CD4-positive, alpha-beta T cell treated with Interferon alpha-2 for 1 hour (primary cell): ENCODE results near the gene SDK2.

Experiments used
- DNase-seq, 2 donors: peaks; one replicate each; pipeline ENCODE4 v3.0.0-alpha.2; 2020 to 2022

SDK2 gene

GRCh38 chr17:73605444-73605843, 38.8 kb downstream of the SDK2 start:
- DNase-seq = no peak

DNA sequence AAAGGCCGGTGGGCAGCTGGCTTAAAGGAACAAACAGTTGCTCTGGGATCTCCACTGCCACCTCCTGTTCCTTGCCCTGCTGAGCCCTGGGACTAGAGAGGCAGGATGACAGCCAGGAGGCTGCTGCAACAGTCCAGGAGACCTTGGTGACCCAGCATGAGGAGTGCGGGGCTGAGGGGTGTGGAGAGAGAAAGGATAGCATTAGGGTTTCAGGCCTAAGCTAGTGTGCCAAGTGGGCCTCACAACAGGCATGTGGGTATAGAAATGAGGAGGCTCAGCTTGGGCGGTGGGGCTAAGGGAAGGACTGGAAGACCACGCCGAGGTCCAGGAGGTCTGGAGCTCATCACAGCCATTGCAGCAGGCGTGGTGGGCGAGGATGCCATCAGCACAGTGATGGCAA, 39.8 kb downstream of the SDK2 start:
- DNase-seq = no peak

DNA sequence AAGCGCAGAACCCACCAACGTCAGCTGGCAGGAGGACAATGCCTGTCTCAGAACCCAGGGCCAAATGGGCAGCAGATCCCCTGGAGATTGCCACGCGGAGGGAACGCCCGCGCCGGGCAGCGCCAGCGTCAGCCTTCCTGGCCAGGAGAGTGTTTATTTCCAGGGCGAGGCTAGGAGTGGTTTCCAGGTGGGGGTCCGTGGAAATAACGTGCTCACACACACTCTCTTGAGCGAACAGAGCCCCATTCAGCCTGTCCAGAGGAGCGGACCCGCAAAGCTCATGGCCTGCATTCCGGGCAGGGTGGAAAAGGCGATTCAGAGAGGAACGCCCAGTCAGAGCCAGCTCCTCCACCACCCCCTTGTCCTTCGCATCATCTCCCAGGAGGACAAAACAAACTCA, 40.3 kb downstream of the SDK2 start:
- no peak for DNase-seq

- DNase-seq = no peak
Measured at GRCh38 chr17:73600103-73600871, 44.0 kb downstream of the SDK2 start.

DNA sequence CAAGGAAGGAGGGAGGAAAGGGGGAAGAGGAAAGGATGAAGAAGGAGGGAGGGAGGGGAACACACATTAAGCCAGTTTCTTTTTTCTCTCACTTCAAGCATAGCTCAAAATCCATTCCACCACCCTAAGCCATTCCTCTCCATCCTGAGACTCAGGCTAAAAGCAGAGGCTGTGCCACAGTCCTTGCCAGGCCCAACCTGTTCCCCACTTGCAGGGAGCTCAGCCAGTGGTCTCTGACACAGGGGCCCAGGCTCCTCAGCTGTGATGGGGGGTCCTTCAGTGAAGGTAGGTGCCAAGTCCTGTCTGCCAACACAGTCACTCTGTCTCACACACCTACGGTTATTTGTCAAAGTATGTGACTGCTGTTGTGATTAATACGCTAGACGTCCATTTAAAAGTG, 44.6 kb downstream of the SDK2 start:
- no peak for DNase-seq

DNA sequence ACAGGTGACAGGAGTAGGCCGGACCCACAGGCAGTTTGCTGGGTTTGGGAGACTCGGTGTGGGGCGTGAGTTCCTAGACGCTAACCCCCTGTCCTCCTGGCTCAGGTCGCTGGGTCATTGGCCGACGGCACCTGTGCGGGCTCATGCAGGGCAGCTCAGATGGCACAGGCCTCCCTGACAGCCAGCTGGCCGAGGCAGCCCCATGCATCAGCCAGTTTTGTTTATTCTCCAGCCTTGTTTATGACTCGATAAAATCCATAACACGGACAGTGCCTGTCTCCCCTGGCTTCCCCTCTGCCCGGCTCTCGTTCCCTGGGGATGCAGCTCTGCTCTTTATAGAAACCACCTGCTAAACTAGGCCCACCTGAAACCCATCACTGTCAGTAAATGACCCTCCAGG, 46.0 kb downstream of the SDK2 start:
- DNase-seq = no peak

DNA sequence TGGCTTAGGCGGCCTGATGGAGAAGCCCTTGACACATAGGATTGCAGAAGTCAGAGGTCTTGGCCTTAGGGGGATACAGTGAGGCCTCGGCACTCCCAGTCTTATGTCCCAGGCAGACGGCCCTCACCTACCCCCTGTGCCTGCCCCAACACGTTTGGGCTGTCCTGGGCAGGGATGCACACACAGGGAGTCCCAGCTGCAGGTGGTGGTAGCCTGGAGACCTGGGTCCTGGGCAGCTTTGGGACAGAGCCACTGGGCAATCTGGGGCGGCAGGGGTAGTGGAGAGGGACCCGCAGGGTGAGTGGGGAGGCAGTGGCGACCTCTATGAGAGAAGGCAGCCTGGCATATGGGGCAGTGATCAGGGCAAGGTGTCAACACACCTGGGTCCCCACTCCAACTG, 48.3 kb downstream of the SDK2 start:
- no peak for DNase-seq

DNA sequence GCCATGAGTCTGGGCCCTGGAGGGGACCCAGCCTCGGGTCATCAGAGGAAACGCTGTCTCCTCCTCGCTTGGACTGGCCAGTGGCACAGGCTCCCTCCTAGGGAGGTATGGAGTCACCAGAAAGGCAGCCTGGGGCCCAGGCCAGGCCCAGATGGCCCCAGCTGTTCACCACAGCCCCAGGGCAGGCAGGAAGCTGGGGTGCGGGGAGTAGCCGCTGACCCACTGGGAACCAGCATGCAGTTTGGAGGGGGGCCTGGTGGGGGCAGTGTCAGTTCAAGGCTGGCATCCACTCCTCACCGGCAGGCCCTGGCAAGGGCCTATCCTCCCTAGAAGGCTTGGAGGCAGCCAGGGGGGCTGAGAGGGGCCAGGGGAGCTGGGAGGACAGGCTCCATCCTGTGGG, 48.8 kb downstream of the SDK2 start:
- peak in 1 of 2 donors; percentile 8 for DNase-seq

GRCh38 chr17:73595068-73595467, 49.2 kb downstream of the SDK2 start:
- DNase-seq = no peak

- no peak for DNase-seq
Measured at GRCh38 chr17:73594598-73594997, 49.6 kb downstream of the SDK2 start.

GRCh38 chr17:73594025-73594424, 50.2 kb downstream of the SDK2 start:
- DNase-seq = no peak

GRCh38 chr17:73593249-73593965, 50.8 kb downstream of the SDK2 start:
- no peak for DNase-seq

- peak in 1 of 2 donors; percentile 11 for DNase-seq
Measured at GRCh38 chr17:73592501-73592961, 51.7 kb downstream of the SDK2 start.

DNA sequence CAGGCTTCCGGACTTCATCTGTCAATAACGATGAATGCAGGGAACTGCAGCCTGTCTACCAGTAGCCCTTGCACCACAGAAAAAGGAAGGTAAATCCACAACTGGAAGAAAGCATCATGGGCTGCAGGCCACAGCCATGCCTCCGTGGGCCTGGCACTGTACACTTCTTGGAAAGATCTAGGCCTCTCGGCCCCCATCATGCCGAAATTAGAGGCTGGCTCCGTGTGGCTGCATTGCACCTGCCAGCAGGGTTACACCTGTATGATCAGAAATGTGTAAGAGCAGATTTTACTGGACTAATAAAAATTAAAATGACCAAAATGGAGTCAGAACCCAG, 52.2 kb downstream of the SDK2 start:
- no peak for DNase-seq

- peak; percentile 57 for DNase-seq
Measured at GRCh38 chr17:73591296-73592078, 52.8 kb downstream of the SDK2 start.

DNA sequence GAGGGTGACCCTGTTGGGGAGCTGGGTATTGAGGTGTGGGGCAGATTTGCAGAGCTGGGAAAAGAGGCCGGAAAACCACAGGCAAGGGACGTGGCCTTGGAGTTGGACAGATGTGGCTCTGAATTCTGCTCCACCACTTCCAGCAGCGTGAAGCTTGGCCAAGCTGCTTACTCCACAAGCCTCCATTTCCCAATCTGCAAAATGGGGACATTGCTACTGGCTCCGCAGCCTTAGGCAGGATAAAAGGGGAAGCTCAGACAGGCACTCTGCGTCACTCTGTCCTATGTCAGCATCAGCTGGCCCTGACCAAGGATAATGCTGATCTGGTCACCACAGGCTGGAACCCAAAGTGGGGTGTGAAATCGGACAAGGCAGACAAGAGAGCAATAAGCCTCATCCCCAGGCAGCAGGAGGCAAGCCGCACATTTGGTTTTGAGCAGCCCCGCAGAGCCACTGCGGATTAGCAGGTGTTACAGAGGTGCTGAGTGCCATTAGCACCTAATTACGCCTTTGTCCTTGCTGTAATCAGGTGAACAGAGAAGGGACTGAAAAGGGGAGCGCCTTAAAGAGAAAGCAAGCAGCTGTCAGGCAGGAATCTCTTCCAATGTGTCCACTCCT, 54.8 kb downstream of the SDK2 start:
- DNase-seq = no peak

DNA sequence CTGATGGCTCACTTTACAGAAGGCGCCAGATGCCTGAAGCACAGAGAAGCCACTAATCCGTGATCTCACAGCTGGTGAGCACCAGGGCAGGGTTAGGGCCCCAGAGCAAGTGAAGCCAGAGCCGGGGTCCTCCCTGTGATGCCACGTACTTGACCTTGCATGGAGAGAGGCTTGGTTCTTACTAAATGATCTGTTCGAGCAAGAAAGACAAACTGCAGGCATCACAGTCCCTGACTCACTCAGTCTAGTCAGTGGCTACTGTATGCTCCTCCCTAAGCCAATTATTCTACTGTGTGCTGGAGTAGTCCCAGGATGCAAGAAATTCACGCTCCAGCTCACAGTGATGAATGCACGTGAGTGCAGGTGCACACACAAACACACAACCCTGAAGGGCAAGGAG, 55.4 kb downstream of the SDK2 start:
- no peak for DNase-seq

GRCh38 chr17:73588301-73588846, 55.9 kb downstream of the SDK2 start:
- no peak for DNase-seq

DNA sequence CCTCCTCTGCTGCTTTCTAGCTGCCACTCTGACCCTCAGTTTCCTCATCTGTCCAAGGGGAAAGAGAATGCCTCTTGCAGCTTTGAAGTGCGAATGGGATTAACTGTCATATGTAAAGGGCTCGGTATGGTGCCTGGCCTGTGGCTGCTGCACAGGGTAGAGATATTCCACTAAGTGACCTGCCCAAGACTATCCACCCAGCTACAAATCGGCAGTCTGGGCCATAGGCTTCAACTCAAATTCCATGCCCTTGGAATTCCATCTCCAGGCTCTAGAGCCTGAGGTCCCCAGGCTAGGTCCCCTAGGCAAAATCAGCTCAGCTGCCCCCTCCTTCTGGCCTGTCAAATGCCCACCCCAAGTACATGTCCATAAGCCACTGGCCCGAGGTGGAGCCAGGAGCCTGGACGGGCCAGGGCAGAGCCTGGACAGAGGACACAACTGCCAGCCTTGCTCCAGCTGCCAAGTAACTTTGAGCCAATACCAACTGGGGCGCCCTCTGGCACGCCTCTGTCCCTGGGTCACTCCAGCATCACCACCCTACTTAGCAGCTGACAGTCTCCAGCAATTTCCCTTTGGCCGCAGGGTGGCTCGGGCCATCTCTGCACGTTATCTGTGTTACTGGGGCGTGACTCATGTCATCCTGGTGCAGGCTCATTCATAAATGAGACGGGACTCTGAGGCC, 57.2 kb downstream of the SDK2 start:
- no peak for DNase-seq

GRCh38 chr17:73586275-73586832, 57.9 kb downstream of the SDK2 start:
- DNase-seq = no peak

- DNase-seq = peak in 1 of 2 donors; percentile 9
Measured at GRCh38 chr17:73585583-73585982, 58.7 kb downstream of the SDK2 start.

DNA sequence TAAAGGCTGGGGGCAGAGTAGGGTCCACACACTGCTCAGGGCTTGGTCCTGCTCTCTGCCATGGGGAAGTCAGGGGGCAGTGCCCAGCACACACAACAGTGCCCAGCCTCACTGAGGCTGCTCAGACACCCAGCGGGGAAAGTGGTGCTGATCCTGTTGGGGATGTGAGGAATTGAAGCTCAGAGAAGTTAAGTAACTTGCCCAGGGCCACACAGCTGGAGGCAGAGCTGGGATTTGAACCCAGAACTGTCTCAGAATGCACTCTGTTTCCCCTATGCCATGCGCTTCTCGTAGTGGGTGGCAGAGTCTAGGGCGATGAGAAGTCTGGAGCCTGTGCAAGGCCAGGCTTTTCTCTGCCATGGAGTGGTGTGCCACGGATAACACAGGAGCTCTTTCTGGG, 59.3 kb downstream of the SDK2 start:
- no peak for DNase-seq
